Suprapubic skin (tissue), 4 donors: Measurements from ENCODE around the gene PRR3.

ENCODE experiments used
- POLR2A ChIP-seq, 2 donors: fragments of 450-650 bp; IDR thresholded peaks; one replicate each; pipeline ENCODE4 v1.6.1; 2017; ENCODE audit warnings: antibody characterized with exemption in 2 of 2, mild to moderate bottlenecking in 2 of 2, moderate library complexity in 2 of 2
- POLR2AphosphoS5 ChIP-seq, 3 donors: sonication (generic); formaldehyde crosslinking; IDR thresholded peaks; one replicate each; pipeline ENCODE4 v1.6.1; 2017; ENCODE audit warnings: antibody characterized with exemption in 3 of 3
- TF ChIP-seq, protein P1 (sequence below), 2 donors: fragments of 200-600 bp in 1 of 2; fragments of 450-650 bp in 1 of 2; sonication (generic) in 1 of 2; IDR thresholded peaks; one replicate each; pipeline ENCODE4 v1.5.1; 2016 to 2019; ENCODE audit warnings: antibody characterized with exemption in 2 of 2, mild to moderate bottlenecking in 1 of 2, moderate library complexity in 1 of 2

DNA sequence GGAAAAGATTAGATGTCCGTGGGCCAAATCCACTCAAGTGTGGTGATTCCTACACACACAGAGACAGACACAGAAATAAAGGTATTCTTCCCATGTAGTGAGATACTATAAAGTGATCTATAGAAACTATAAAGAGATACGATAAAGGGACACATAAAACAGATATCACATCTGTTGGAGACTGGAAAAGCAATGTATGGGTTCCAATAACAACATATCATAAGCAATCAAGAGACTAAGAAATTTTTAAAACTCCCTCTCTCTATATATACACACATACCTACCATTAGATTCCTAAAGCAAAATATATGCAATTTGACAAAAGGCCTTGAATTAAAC, 54.7 kb downstream of the PRR3 start:
- TF ChIP-seq, protein P1, sequence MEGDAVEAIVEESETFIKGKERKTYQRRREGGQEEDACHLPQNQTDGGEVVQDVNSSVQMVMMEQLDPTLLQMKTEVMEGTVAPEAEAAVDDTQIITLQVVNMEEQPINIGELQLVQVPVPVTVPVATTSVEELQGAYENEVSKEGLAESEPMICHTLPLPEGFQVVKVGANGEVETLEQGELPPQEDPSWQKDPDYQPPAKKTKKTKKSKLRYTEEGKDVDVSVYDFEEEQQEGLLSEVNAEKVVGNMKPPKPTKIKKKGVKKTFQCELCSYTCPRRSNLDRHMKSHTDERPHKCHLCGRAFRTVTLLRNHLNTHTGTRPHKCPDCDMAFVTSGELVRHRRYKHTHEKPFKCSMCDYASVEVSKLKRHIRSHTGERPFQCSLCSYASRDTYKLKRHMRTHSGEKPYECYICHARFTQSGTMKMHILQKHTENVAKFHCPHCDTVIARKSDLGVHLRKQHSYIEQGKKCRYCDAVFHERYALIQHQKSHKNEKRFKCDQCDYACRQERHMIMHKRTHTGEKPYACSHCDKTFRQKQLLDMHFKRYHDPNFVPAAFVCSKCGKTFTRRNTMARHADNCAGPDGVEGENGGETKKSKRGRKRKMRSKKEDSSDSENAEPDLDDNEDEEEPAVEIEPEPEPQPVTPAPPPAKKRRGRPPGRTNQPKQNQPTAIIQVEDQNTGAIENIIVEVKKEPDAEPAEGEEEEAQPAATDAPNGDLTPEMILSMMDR (IDR thresholded peaks at IDR 0.05): no peak
- TF ChIP-seq POLR2A (IDR thresholded peaks at IDR 0.05) (no peak), POLR2AphosphoS5 (IDR thresholded peaks at IDR 0.05) (no peak)
